Activated CD8-positive, alpha-beta memory T cell treated with anti-CD3 and anti-CD28 coated beads, Interleukin-2, amount 10 ng/mL, durations not matched to agents 7 days and 5 days (primary cell): ENCODE measurements around the gene RAD51B. TPM values are rescaled to one million over a fixed set of nuclear protein-coding genes. Genes with fewer than 3 reads are reported as not detected.
"Not testable (repeated sequence)": the region's sequence is repeated elsewhere in the genome, so short reads cannot be mapped to it uniquely, and the experiment has no call there.

Experiments used
- ATAC-seq: fragments of 150-1000 bp; cut with Tn5 transposase; one replicate; pipeline ENCODE4 v1.10.0; 2021; ENCODE audit warnings: moderate library complexity
- CTCF ChIA-PET: fragments of 350-600 bp; sonication (Branson Sonifier 250); formaldehyde crosslinking; loops from one replicate; lab custom pipeline; 2021; ENCODE audit warnings: antibody characterized with exemption; lab: Charles Lee
- DNase-seq: peaks from one replicate; pipeline ENCODE4 v3.0.0-alpha.2; 2020
- H3K27ac Mint-ChIP-seq: one replicate; pipeline ENCODE4 v1.8.0; 2021; ENCODE audit warnings: mild to moderate bottlenecking, mixed read lengths
- H3K27me3 Mint-ChIP-seq: one replicate; pipeline ENCODE4 v1.8.0; 2021; ENCODE audit warnings: mixed read lengths
- H3K36me3 Mint-ChIP-seq: one replicate; pipeline ENCODE4 v1.8.0; 2021; ENCODE audit warnings: mild to moderate bottlenecking, mixed read lengths
- H3K4me1 Mint-ChIP-seq: one replicate; pipeline ENCODE4 v1.8.0; 2021; ENCODE audit warnings: mixed read lengths
- H3K4me3 Mint-ChIP-seq: one replicate; pipeline ENCODE4 v1.8.0; 2021; ENCODE audit warnings: mild to moderate bottlenecking, moderate library complexity, mixed read lengths
- H3K9me3 Mint-ChIP-seq: one replicate; pipeline ENCODE4 v1.8.0; 2022; ENCODE audit warnings: low read depth, mixed read lengths
- total RNA-seq, 2 experiments: library from RNA; stranded (reverse); gene quantifications; one replicate each; pipeline ENCODE4 v1.2.3, GENCODE V29; 2021

The RAD51B gene
- total RNA-seq, 2 experiments from 2014 or later: 35.3 to 55.5 TPM

GRCh38 chr14:68248481-68249255 lies 429.1 kb downstream of the RAD51B start:
- peaks cover 4% of the 10 kb centered on the region for H3K4me1 Mint-ChIP-seq
- ATAC-seq: peak; percentile 36
- H3K27me3 Mint-ChIP-seq: no peaks in the 10 kb centered on the region
- DNase-seq: no peak
- H3K36me3 Mint-ChIP-seq: no peaks in the 10 kb centered on the region
- no peak overlapping the region for H3K27ac Mint-ChIP-seq
- H3K9me3 Mint-ChIP-seq: no peaks in the 10 kb centered on the region
- H3K4me3 Mint-ChIP-seq: no peak overlapping the region
- CTCF ChIA-PET: interaction anchor here (0.9 to 8.5 kb wide), 15 partner anchors 16 to 595 kb away, joined by 3 to 72 read pairs (median 5); no protein-coding TSS in a partner anchor

- no peak for ATAC-seq
- H3K4me3 Mint-ChIP-seq: no peak overlapping the region
- H3K9me3 Mint-ChIP-seq: no peaks in the 10 kb centered on the region
- CTCF ChIA-PET: interaction anchor here (0.9 to 8.5 kb wide), 11 partner anchors 21 to 594 kb away, joined by 3 to 72 read pairs (median 7); no protein-coding TSS in a partner anchor
- no peaks in the 10 kb centered on the region for H3K36me3 Mint-ChIP-seq
- H3K4me1 Mint-ChIP-seq: peaks cover 4% of the 10 kb centered on the region
- H3K27me3 Mint-ChIP-seq: peaks cover under 1% of the 10 kb centered on the region
- H3K27ac Mint-ChIP-seq: no peak overlapping the region
- DNase-seq: no peak
These were observed 430.3 kb downstream of the RAD51B start for GRCh38 chr14:68249661-68250451.

GRCh38 chr14:68250927-68251768 lies 431.6 kb downstream of the RAD51B start:
- H3K4me3 Mint-ChIP-seq: no peak overlapping the region
- H3K27ac Mint-ChIP-seq: no peak overlapping the region
- ATAC-seq (no peak), DNase-seq (no peak)
- no peaks in the 10 kb centered on the region for H3K9me3 Mint-ChIP-seq
- CTCF ChIA-PET: interaction anchor here (0.9 to 8.5 kb wide), 8 partner anchors 9 to 593 kb away, joined by 3 to 72 read pairs (median 4); no protein-coding TSS in a partner anchor
- H3K36me3 Mint-ChIP-seq: no peaks in the 10 kb centered on the region
- peaks cover 4% of the 10 kb centered on the region for H3K4me1 Mint-ChIP-seq
- peaks cover 2% of the 10 kb centered on the region for H3K27me3 Mint-ChIP-seq

GRCh38 chr14:68251769-68252100 lies 432.2 kb downstream of the RAD51B start:
- Mint-ChIP-seq H3K27me3 (peaks cover 2% of the 10 kb centered on the region), H3K4me3 (no peak overlapping the region), H3K36me3 (no peaks in the 10 kb centered on the region), H3K27ac (no peak overlapping the region), H3K4me1 (peaks cover 4% of the 10 kb centered on the region), H3K9me3 (no peaks in the 10 kb centered on the region)
- DNase-seq (no peak), ATAC-seq (no peak)
- CTCF ChIA-PET: interaction anchor here (0.9 to 8.5 kb wide), 5 partner anchors 369 to 592 kb away, joined by 3 to 72 read pairs (median 21); no protein-coding TSS in a partner anchor

GRCh38 chr14:68253160-68253780 lies 433.7 kb downstream of the RAD51B start:
- no peak overlapping the region for H3K27ac Mint-ChIP-seq

GRCh38 chr14:68253878-68254528 lies 434.4 kb downstream of the RAD51B start:
- CTCF ChIA-PET: interaction anchor here (0.6 to 8.5 kb wide), 3 partner anchors 536 to 562 kb away, joined by 3 to 72 read pairs (median 4); no protein-coding TSS in a partner anchor
- no peak overlapping the region for H3K4me3 Mint-ChIP-seq

More at GRCh38 chr14:68253160-68253780, 433.7 kb downstream of the RAD51B start:
- CTCF ChIA-PET: interaction anchor here (0.9 to 8.5 kb wide), 2 partner anchors 536 to 562 kb away, joined by 4 to 72 read pairs; no protein-coding TSS in a partner anchor
- H3K4me1 Mint-ChIP-seq: peaks cover 2% of the 10 kb centered on the region
- no peak for DNase-seq
- H3K36me3 Mint-ChIP-seq: no peaks in the 10 kb centered on the region
- H3K4me3 Mint-ChIP-seq: no peak overlapping the region
- peaks cover 2% of the 10 kb centered on the region for H3K27me3 Mint-ChIP-seq
- ATAC-seq: no peak
- no peaks in the 10 kb centered on the region for H3K9me3 Mint-ChIP-seq

GRCh38 chr14:68254669-68255527 lies 435.3 kb downstream of the RAD51B start:
- peaks cover 2% of the 10 kb centered on the region for H3K4me1 Mint-ChIP-seq
- H3K27me3 Mint-ChIP-seq: peaks cover 2% of the 10 kb centered on the region
- ATAC-seq (no peak), DNase-seq (no peak)
- CTCF ChIA-PET: interaction anchor here (0.6 kb wide), 1 partner anchor 562 kb away, joined by 3 read pairs; no protein-coding TSS in a partner anchor
- no peaks in the 10 kb centered on the region for H3K9me3 Mint-ChIP-seq
- no peak overlapping the region for H3K4me3 Mint-ChIP-seq
- H3K36me3 Mint-ChIP-seq: no peaks in the 10 kb centered on the region
- H3K27ac Mint-ChIP-seq: no peak overlapping the region

More at GRCh38 chr14:68253878-68254528, 434.4 kb downstream of the RAD51B start:
- ATAC-seq (no peak), DNase-seq (no peak)
- Mint-ChIP-seq H3K36me3 (no peaks in the 10 kb centered on the region), H3K9me3 (no peaks in the 10 kb centered on the region), H3K4me1 (peaks cover 2% of the 10 kb centered on the region), H3K27me3 (peaks cover 2% of the 10 kb centered on the region), H3K27ac (no peak overlapping the region)

- Mint-ChIP-seq H3K27ac (no peak overlapping the region), H3K36me3 (no peaks in the 10 kb centered on the region), H3K9me3 (no peaks in the 10 kb centered on the region), H3K4me3 (no peak overlapping the region), H3K4me1 (peaks cover 2% of the 10 kb centered on the region), H3K27me3 (peaks cover 2% of the 10 kb centered on the region)
- no peak for DNase-seq
- CTCF ChIA-PET: interaction anchor here (1.1 kb wide), 1 partner anchor 561 kb away, joined by 4 read pairs; no protein-coding TSS in a partner anchor
- ATAC-seq: no peak
These were observed 436.2 kb downstream of the RAD51B start for GRCh38 chr14:68255693-68256178.

GRCh38 chr14:68257969-68258368 lies 438.4 kb downstream of the RAD51B start:
- no peak for DNase-seq
- H3K27ac Mint-ChIP-seq: no peak overlapping the region
- peaks cover 5% of the 10 kb centered on the region for H3K4me1 Mint-ChIP-seq
- CTCF ChIA-PET: interaction anchor here (0.8 kb wide), 1 partner anchor 559 kb away, joined by 3 read pairs; no protein-coding TSS in a partner anchor
- H3K36me3 Mint-ChIP-seq: no peaks in the 10 kb centered on the region
- ATAC-seq: no peak
- H3K4me3 Mint-ChIP-seq: no peak overlapping the region
- no peaks in the 10 kb centered on the region for H3K9me3 Mint-ChIP-seq
- peaks cover 2% of the 10 kb centered on the region for H3K27me3 Mint-ChIP-seq

- not testable (repeated sequence) for H3K27ac Mint-ChIP-seq, H3K4me3 Mint-ChIP-seq, ATAC-seq, DNase-seq, H3K36me3 Mint-ChIP-seq, H3K27me3 Mint-ChIP-seq, H3K4me1 Mint-ChIP-seq, H3K9me3 Mint-ChIP-seq
- CTCF ChIA-PET: interaction anchor here (0.7 to 1.9 kb wide), 4 partner anchors 11 to 590 kb away, joined by 3 to 5 read pairs (median 3); no protein-coding TSS in a partner anchor
These were observed 439.4 kb downstream of the RAD51B start for GRCh38 chr14:68258995-68259394.

GRCh38 chr14:68260121-68260520 lies 440.5 kb downstream of the RAD51B start:
- ATAC-seq: no peak
- no peaks in the 10 kb centered on the region for H3K27me3 Mint-ChIP-seq
- no peak overlapping the region for H3K4me3 Mint-ChIP-seq
- no peaks in the 10 kb centered on the region for H3K36me3 Mint-ChIP-seq
- DNase-seq: no peak
- H3K27ac Mint-ChIP-seq: no peak overlapping the region
- no peaks in the 10 kb centered on the region for H3K9me3 Mint-ChIP-seq
- CTCF ChIA-PET: interaction anchor here (0.9 to 1.9 kb wide), 6 partner anchors 9 to 565 kb away, joined by 3 to 5 read pairs (median 3); no protein-coding TSS in a partner anchor
- H3K4me1 Mint-ChIP-seq: peaks cover 7% of the 10 kb centered on the region
